SU-DHL-6 (cell line): ENCODE results near the gene SENP3.

ENCODE experiments used
- H2AFZ ChIP-seq: fragments of 200-600 bp; sonication (generic); 2 replicates; pipeline ENCODE4 v1.6.1; 2014; ENCODE audit warnings: low read depth, mild to moderate bottlenecking, moderate library complexity, mixed read lengths, antibody characterized with exemption, low read length; ENCODE audit not compliant: severe bottlenecking
- H3F3A ChIP-seq: fragments of 200-600 bp; shearing (Covaris generic); 2 replicates; pipeline ENCODE4 v1.6.0; 2016; ENCODE audit warnings: antibody characterized with exemption, mild to moderate bottlenecking; ENCODE audit not compliant: insufficient read depth
- H3K27ac ChIP-seq: fragments of 200-600 bp; sonication (generic); 2 replicates; pipeline ENCODE4 v1.5.1; 2016; ENCODE audit warnings: low read depth, mild to moderate bottlenecking, low read length, moderate library complexity, mixed read lengths
- H3K27me3 ChIP-seq: fragments of 200-600 bp; sonication (generic), shearing (Covaris generic); 2 replicates; pipeline ENCODE4 v1.6.0; 2014; ENCODE audit warnings: mild to moderate bottlenecking, low read length
- H3K36me3 ChIP-seq: fragments of 200-600 bp; sonication (generic); 2 replicates; pipeline ENCODE4 v1.6.1; 2014; ENCODE audit warnings: mild to moderate bottlenecking, low read length, mixed read lengths
- H3K4me2 ChIP-seq: fragments of 300-600, 200-600 bp; shearing (Covaris generic), sonication (generic); 2 replicates; pipeline ENCODE4 v1.6.0; 2014; ENCODE audit warnings: low read length, low read depth, mild to moderate bottlenecking; ENCODE audit not compliant: poor library complexity, severe bottlenecking
- H3K4me3 ChIP-seq: fragments of 200-600 bp; sonication (generic); 2 replicates; pipeline ENCODE4 v1.5.1; 2014; ENCODE audit warnings: antibody characterized with exemption, low read length, mild to moderate bottlenecking, mixed read lengths; ENCODE audit not compliant: insufficient read depth, poor library complexity, severe bottlenecking
- H3K79me2 ChIP-seq: fragments of 200-600 bp; sonication (generic); 2 replicates; pipeline ENCODE4 v1.6.1; 2014; ENCODE audit warnings: mild to moderate bottlenecking, low read length, moderate library complexity; ENCODE audit not compliant: insufficient read depth
- H3K9ac ChIP-seq: fragments of 200-600 bp; sonication (generic); 2 replicates; pipeline ENCODE4 v1.7.0; 2014; ENCODE audit warnings: mild to moderate bottlenecking, low read length
- H3K9me2 ChIP-seq: fragments of 200-600 bp; sonication (generic); replicated peaks from 2 replicates; pipeline ENCODE4 v1.6.1; 2014; ENCODE audit warnings: low read length; ENCODE audit not compliant: insufficient read depth
- H3K9me3 ChIP-seq: fragments of 200-600 bp; sonication (generic); 2 replicates; pipeline ENCODE4 v1.6.1; 2014; ENCODE audit warnings: low read length, mixed read lengths; ENCODE audit not compliant: insufficient read depth
- H4K20me1 ChIP-seq: fragments of 200-600 bp; sonication (generic); 2 replicates; pipeline ENCODE4 v1.6.1; 2014; ENCODE audit warnings: low read depth, mild to moderate bottlenecking, antibody characterized with exemption, low read length, moderate library complexity, mixed read lengths
- EZH2phosphoT487 ChIP-seq: fragments of 200-600 bp; sonication (generic), shearing (Covaris generic); conservative IDR thresholded peaks from 2 replicates; pipeline ENCODE4 v1.6.1; 2018; ENCODE audit warnings: mild to moderate bottlenecking, antibody characterized with exemption, low read length, moderate library complexity, mixed read lengths
- TF ChIP-seq, protein P1 (sequence below): fragments of 200-600 bp; sonication (generic); IDR thresholded peaks from one replicate; pipeline ENCODE4 v1.5.1; 2017; ENCODE audit warnings: antibody characterized with exemption, mild to moderate bottlenecking, low read length, moderate library complexity; ENCODE audit not compliant: insufficient read depth, poor library complexity, severe bottlenecking

Gene SENP3

DNA sequence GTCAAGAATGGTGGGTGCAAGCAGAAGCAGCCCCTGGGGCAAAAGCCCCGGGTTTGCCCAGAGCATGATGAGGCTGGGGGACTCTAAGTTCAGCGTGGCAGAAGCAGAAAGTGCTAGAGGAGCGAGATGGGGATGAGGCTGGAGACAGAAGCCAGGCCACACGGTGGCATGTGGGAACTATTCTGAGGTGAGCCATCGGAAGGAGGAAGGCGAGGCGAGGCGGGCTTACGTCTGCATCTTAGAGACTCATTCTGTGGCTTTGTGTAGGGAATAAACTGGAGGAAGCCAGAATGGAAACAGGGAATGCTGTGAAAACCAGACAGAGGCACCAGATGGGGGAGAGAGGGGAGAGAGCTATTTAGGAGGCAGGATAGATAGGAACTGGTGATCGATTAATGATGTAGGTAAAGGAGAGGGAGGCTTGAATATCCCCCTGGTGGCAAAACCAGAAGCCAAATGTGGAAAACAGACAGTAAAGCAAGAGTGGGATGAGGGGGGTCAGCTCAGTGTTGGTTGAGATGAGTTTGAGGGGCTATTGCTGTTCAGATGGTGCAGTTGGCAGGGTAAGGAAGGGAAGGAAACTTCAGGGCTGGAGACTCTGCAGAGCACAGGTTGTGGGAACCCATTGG, 6.3 kb upstream of the SENP3 start:
- Histone ChIP-seq H3K27ac (no peak overlapping the region), H3K9ac (no peak overlapping the region), H3K36me3 (no peaks in the 10 kb centered on the region), H3K9me2 (no peaks in the 10 kb centered on the region), H4K20me1 (no peaks in the 10 kb centered on the region), H3K27me3 (no peaks in the 10 kb centered on the region), H3F3A (no peaks in the 10 kb centered on the region), H3K9me3 (no peaks in the 10 kb centered on the region), H2AFZ (no peak overlapping the region), H3K4me3 (no peak overlapping the region), H3K79me2 (no peaks in the 10 kb centered on the region), H3K4me2 (no peak overlapping the region)
- TF ChIP-seq EZH2phosphoT487, result no peak
- TF ChIP-seq, protein P1, sequence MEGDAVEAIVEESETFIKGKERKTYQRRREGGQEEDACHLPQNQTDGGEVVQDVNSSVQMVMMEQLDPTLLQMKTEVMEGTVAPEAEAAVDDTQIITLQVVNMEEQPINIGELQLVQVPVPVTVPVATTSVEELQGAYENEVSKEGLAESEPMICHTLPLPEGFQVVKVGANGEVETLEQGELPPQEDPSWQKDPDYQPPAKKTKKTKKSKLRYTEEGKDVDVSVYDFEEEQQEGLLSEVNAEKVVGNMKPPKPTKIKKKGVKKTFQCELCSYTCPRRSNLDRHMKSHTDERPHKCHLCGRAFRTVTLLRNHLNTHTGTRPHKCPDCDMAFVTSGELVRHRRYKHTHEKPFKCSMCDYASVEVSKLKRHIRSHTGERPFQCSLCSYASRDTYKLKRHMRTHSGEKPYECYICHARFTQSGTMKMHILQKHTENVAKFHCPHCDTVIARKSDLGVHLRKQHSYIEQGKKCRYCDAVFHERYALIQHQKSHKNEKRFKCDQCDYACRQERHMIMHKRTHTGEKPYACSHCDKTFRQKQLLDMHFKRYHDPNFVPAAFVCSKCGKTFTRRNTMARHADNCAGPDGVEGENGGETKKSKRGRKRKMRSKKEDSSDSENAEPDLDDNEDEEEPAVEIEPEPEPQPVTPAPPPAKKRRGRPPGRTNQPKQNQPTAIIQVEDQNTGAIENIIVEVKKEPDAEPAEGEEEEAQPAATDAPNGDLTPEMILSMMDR, result no peak

DNA sequence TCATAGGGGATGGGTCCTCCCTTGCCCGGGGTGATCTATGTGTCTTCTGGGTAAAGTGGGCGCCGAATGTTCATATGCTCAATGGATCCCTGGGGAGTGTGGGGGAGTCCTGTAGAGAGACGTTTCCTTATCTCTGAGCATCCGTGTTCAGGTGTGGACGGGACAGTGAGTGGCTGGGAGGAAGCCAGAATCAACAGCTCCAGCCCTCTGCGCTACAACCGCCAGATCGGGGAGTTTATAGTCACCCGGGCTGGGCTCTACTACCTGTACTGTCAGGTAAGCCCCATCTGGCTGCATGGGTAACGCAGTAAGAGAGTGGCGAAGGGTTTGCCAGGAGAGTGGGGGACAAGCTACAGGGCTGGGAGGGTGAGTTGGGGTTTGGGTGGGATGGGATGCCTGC, 5.1 kb upstream of the SENP3 start:
- no peak overlapping the region for H3K4me2 ChIP-seq
- H3K9ac ChIP-seq, result no peak overlapping the region
- H2AFZ ChIP-seq, result no peak overlapping the region
- no peaks in the 10 kb centered on the region for H3K27me3 ChIP-seq
- no peaks in the 10 kb centered on the region for H3F3A ChIP-seq
- no peaks in the 10 kb centered on the region for H3K9me2 ChIP-seq
- H3K36me3 ChIP-seq, result no peaks in the 10 kb centered on the region
- no peaks in the 10 kb centered on the region for H4K20me1 ChIP-seq
- H3K9me3 ChIP-seq, result no peaks in the 10 kb centered on the region
- no peaks in the 10 kb centered on the region for H3K79me2 ChIP-seq
- H3K27ac ChIP-seq, result no peak overlapping the region
- TF ChIP-seq, protein P1, result no peak
- TF ChIP-seq EZH2phosphoT487, result no peak
- H3K4me3 ChIP-seq, result no peak overlapping the region

DNA sequence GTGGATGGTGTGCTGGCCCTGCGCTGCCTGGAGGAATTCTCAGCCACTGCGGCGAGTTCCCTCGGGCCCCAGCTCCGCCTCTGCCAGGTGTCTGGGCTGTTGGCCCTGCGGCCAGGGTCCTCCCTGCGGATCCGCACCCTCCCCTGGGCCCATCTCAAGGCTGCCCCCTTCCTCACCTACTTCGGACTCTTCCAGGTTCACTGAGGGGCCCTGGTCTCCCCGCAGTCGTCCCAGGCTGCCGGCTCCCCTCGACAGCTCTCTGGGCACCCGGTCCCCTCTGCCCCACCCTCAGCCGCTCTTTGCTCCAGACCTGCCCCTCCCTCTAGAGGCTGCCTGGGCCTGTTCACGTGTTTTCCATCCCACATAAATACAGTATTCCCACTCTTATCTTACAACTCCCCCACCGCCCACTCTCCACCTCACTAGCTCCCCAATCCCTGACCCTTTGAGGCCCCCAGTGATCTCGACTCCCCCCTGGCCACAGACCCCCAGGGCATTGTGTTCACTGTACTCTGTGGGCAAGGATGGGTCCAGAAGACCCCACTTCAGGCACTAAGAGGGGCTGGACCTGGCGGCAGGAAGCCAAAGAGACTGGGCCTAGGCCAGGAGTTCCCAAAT, 4.5 kb upstream of the SENP3 start:
- H3K9me3 ChIP-seq, result no peaks in the 10 kb centered on the region
- no peaks in the 10 kb centered on the region for H3K9me2 ChIP-seq
- no peaks in the 10 kb centered on the region for H4K20me1 ChIP-seq
- TF ChIP-seq, protein P1, result no peak
- TF ChIP-seq EZH2phosphoT487, result no peak
- H3K36me3 ChIP-seq, result no peaks in the 10 kb centered on the region
- H3F3A ChIP-seq, result no peaks in the 10 kb centered on the region
- H2AFZ ChIP-seq, result no peak overlapping the region
- H3K27ac ChIP-seq, result no peak overlapping the region
- H3K4me3 ChIP-seq, result no peak overlapping the region
- no peak overlapping the region for H3K9ac ChIP-seq
- H3K4me2 ChIP-seq, result no peak overlapping the region
- no peaks in the 10 kb centered on the region for H3K27me3 ChIP-seq
- peaks cover 5% of the 10 kb centered on the region for H3K79me2 ChIP-seq
